HG03378 (cell line): ENCODE data around the gene TXNDC8.

ENCODE experiments used
- ATAC-seq: cut with Tn5 transposase; IDR thresholded peaks from one replicate; pipeline ENCODE4 v1.9.1; 2021; ENCODE audit warnings: mild to moderate bottlenecking, moderate library complexity; ENCODE audit not compliant: unreplicated experiment

Gene TXNDC8

DNA sequence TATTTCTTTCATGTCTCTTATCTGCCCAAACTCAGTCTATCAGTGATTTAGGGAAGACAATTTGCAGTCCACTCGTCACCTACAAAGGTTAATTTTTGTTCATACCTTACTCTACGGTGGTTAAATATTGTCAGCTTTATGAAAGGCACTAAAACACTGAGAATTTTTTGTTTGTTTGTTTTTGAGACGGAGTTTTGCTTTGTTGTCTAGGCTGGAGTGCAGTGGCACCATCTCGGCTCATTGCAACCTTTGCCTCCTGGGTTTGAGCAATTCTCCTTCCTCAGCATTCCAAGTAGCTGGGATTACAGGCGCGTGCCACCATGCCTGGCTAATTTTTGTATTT is 55.0 kb downstream of the TXNDC8 start:
- ATAC-seq, result no peak

DNA sequence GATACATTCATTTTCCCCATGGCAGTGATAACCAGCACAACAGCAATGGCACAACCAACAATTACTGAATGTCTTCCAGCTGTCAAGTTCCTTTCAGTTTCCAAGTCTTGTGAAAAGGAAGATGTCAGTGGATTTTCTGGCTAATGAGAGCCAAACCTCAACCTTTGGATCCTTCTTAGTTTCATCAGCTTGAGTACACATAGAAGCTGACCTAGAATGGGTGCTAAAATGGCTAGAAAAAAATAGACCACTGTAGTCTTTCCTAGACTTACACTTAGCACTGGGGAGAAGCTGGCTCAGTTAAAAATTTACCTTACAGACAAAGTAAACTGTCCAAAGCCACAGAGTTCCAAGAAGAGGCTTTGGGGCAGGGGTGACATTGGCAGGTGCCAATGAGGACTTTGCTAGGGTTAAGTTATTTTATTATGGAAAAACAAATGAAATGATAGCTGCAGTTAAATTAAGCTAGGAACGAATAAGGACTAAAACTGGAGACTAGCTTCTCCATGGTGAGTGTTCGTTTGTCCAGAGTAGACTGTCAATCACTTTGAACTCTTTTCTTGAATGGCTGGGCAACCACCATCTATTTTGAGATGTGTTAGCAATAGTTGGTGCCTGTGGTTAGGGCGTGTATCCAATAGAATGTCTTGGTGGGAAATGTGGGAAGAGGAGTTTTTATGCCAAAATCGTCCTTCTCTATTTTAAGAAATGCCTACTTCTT is 55.5 kb downstream of the TXNDC8 start:
- ATAC-seq, result no peak

DNA sequence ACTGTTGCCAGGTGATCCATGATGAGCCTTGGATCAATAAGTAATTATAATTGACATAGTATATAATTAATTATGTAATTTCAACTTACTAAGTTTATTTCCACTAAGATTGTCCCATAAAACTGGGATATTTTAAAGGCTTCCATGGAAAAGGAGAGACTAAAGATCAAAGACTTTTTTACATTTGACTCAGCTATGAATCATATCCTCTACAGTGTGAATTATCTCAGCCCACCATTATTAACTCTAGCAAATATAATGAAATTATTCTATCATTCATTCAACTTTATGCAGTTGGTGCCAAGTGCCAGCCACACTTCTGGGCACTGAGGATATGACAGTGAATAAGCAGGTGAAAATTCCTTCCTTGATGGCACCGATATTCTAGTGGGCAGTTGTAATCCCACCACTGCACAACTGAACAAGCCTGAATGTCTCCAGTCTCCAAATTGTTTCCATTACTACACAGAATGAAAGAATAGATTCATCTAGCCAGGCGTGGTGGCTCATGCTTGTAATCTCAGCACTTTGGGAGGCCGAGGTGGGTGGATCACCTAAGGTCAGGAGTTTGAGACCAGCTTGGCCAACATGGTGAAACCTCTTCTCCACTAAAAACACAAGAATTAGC is 59.5 kb downstream of the TXNDC8 start:
- ATAC-seq, result no peak

DNA sequence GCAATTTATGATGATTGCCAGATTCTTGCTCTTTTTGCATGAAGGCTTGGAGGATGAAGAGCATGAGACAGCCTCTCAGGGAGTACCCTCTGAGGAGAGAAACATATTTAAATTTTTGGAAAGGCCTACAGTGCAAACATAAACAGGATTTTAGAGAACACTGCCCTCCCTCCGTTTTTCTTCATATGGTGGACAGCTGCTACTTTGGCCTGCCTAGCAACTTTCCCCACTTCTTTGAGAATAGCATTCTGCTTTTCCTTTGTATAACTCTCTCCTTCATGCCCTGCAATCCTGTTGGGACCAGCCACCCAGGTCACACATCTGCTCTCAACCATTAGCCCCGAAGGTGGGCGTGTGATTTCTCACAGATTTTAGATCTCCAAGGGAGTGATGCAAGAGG is 60.9 kb downstream of the TXNDC8 start:
- ATAC-seq, result no peak

DNA sequence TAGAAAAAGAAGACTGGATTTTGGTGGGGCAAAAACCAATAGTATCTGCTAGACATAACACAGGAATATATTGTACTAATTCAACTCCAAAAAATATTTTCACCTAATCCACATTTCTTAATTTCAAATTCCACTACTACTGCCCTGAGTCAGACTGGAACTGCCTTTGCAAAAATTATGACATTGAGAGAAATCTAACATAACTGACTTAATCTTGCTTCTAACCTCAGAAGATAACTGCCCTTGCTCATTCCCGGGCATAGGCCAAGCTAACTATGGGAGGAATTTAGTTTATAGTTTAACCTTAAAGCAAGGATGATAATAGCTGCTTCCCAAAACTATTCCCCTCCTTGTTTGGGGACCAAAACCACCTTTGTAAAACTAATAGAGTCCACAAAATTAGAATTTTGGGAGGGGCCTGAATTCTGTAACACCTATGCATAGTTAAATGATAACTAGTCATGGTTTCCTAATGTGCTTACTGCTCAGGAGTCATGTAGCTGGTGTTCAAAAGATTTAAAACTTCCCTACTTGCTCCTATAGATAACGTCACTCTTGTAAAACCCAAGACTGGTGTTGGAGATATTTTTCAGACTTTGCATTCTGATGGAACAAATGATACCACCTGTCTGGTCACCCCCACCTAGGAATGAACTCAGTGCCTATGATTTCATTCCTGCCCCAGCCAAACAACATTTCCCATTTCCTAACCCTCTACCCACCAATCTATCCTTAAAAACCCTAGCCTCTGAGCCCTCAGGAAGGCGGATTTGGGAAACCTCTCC is 67.3 kb downstream of the TXNDC8 start:
- no peak for ATAC-seq

DNA sequence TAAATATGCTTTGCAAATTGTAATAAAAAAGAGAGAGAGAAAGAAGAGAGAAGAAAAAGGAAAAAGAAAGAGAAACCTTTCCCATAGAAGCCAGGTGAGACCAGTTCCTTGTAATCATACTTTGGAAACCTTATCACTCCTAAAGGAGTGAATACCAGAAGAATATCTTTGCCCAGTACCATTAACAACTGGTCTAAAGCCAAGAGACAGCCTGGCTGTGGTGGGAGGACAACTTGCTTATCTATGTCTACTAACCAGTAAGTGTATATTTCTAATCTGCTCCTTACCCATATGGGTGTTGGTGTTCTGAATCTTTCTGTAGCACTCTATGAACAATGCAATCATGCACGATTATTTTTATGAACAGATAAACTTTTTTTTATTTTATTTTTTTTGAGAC is 70.9 kb downstream of the TXNDC8 start:
- no peak for ATAC-seq

DNA sequence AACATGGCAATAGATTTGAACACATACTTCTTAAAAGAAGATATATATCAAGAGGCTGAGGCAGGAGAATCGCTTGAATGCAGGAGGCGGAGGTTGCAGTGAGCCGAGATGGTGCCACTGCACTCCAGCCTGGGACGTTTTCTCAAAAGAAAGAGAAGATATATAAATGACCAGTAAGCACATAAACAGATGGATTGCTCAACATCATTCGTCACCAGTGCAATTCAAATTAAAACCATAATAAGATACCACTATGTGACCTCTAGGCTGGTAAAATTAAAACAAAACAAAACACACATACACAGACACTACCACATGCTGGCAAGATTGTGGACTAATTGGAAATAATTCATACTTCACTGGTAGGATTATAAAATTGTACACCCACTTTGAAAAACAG is 76.0 kb downstream of the TXNDC8 start:
- no peak for ATAC-seq

DNA sequence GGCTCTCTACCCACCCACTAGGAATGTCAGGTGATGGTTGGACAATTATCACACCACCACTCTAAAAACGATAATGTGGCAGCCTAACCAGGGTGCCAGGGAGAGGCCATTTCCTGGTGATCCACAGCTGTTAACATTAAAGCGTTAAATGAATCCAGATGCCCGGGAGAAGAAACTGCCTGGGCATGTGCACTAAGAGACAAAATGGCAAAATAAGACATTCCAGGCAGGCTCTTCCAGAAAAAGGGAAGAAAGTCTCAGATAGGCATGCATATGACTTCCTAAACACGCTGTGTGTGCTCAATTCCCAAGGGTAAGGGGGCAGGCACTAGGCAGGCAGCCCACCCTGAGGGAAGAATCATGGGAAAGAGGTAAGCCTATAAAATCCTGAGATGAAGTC is 76.8 kb downstream of the TXNDC8 start:
- ATAC-seq, result no peak

DNA sequence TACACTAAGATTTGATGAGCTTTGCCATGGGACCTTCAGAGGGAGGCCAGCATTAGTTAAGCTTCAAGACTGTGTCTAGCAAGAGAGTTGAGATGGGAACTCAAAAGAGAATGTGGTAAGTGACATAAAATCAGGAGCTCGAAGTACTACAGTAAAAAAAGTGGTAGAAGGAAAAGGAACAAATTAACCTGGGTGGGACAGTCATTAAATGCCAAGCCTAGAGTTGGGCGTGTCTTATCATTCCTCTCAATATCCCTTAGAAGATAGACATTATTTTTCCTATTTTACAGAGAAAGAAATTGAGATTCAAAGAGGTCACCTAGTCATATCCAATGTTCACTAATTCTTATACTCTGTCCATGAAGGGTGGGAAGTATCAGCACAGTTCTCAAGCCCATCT is 78.1 kb downstream of the TXNDC8 start:
- no peak for ATAC-seq

DNA sequence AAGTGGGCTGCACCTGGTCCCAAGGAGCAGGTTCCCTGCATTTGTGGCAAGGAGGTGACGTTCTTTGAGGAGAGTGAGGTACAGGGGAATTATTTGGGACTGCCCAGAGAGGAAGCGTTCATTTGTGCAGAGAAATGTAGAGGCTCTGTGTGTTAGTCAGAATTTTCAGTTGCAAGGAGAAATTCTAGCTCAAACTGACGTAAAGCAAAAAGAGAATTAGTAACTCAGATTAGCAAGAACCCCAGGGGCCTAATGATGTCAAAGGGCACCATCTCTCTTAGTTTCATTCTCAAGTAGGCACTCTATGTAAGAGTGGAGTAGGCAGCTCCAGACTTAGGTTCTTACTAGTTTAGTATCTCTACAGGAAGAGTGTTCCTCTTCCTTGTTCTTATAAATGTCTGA is 79.0 kb downstream of the TXNDC8 start:
- no peak for ATAC-seq

DNA sequence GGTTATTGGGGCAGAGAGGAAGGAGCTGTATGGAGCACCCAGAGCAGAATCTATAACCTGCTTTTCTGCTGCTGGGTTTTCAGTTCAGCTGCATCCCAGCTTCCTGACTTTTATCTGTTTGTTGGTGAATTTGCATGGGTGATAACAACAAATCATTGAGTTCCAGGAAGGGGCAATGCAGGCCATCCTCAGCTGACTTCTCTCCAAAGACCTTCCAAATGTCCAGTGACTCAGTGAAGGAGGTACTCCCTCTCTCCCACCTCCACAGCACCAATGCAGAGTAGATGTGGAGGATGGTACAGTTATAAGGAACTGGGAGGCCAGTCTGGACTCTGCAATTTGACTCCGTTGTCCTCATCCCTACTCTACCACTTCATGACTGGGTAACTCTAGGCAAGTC is 79.7 kb downstream of the TXNDC8 start:
- ATAC-seq, result no peak

DNA sequence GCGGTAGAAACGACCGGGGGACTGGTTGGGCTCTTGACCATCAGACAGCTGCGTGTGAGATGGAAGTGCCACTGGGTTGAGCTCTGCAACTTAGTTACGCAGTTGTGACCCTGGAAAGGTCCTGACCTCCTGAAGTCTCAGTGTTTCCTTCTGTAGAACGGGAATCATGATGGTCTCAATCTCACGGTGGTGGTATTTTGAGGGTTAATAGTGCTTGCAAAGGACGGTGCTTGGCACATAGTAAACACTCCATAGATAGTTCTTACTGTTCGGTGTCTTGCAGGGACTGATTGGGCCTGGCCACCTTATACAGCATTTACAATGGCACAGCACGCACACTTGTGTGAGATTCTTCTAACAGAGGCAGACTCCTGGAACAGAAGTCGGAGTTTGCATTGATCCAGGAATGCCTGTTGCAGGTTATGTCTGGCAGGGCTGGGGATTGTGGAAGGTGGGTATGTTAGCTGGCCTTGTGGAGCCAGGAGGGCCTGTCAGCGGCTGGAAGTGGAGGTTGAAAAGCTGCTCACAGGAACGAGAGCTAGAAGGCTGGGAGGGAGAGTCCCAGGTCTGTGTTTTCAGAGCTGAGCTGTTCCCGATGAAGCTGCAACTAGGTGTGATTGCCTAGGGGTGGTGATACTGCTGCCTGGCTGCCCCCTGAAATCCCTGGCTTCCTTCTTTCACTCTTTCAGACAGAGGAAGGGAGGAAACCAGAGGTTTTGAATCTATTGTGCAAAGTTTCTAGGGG is 80.4 kb downstream of the TXNDC8 start:
- peak; percentile 5 for ATAC-seq

DNA sequence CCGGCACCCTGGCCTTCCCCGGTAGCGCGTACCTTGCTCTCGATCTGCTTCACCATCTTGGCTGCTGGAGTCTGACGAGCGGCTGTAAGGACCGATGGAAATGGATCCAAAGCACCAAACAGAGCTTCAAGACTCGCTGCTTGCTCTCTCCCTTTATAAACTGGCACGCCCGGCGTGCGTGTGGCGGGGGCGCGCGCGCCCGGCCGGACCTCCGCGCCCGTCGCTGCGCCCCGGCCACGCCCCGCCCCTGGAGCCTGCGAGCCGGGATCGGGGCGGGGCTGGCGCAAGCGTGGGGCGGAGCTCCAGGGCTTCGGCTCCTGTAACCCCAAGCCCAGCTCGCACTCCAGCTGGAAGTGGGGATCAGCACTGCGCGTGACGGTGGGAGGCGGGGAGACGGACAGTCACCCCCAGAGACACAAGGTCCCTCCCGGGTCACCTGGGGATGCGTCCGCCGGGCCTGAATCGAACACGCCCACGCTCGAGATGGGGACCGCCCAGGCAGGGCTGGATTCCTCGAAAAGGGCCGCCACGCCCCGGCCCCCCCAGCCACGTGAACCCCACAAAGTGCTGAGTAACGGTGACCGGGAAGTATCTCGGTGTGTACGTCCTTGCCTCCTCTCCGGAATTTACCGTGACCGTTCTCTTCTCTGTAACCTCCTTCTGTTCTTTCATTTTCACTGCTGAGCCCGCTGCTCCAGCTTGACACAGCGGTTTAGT is 81.1 kb downstream of the TXNDC8 start, which contains the start of gene TXN:
Gene TXN (minus strand): TSS at position 128 of the 717 bp plus-strand sequence. CDS start 72 bp downstream, at position 56.
- ATAC-seq, result peak; percentile 63

DNA sequence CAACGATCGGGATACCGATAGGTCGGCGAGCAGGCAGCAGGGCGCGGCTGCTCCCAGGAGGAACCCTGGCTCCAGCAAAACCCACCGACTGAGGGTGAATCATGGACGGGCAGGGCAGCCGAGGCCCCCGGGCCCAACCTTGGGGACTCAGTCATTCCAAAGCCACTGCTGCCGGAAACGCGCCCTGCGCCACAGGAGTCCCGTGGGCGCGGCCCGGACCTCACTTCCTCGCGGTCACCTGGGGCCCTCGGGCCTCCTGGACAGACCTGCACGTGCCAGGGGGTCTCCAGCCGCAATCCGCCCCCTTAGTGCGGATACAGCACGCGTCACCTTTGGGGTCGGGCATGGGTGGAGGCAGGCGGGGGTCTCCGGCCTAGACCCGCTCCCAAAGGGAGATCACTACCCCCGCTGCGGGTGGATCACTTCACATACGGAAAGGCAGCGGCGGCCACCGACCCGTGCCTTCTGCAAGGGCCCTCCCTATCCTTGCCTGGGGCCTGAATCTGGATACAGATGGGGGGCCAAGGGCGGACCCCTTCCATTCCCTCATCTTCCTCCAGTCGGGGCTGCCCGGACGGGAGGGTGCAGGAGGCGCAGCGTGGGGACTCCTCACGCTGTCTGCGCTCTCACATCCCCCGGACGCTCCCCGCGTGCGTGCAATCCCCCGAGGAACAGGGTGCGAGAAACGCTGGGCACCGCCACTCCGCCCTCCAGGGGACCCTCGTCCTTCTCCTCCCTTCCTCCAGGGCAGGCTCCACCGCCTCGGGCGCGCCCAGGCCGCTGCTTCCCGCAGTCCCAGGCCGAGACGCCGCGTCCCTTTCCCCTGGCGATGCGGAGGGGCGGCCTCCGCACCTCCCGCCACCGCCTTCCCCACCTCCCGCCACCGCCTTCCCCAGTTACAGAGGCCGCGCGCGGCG is 81.9 kb downstream of the TXNDC8 start:
- ATAC-seq, result no peak

DNA sequence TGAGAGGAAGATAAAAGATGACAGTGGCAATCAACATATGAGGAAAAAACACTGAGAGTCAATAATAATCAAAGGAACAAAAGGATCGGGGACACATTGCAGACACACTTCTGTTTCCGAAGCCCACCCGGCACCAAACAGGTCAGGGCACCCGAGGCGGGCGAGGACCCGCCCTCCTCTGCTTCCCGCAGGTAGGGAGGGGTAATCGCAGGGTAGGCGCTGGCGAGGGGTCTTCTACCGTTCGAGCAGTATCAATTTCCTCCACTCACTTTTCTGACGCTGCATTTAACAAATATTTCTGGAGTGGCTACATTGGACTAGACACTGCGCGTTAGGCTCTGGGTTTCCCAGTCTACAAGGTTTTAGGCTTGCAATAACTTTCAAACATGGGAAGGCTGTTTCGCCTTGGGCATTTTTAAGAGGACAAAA is 82.6 kb downstream of the TXNDC8 start:
- ATAC-seq, result no peak

DNA sequence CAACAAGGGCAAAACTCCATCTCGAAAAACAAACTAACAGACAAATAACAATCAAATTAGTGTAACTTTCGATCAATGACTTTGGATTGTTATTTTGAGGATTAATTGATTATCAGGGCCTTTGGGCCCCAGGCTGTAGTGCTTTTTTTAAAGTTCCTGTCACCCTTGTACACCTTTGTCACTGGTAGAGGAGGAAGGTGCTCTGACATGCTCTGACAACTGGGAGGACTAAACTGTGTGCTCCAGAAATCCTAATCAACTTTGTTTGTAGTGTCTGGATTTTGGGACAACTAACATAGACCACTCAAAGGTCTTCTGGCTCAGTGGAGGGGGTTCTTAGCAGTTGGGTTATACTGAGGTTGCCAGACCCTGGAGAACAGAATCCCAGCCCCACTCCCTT is 83.2 kb downstream of the TXNDC8 start:
- ATAC-seq, result no peak
